Measurements from ENCODE around the gene HJURP.

The HJURP gene

DNA sequence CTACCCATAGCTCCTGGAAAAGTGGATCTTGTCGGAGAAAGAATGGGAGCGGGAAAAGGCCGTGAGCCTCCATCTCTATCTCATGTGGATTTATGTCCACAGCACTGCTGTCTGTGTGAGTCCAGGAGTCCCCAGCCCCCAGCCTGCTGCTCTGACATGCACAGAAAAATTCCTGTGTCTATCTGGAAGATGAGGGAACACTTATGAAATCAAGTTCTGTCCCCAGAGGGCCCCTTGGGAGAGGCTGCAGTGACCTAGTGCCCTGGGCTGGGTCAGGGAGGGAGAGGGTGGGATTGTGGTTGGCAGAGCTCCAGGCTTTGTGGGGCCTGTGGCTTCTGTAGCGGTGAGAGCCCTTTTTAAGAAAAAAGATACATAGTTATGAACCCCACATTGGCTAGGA is 37.6 kb downstream of the HJURP start:
- TF ChIP-seq, protein P1, sequence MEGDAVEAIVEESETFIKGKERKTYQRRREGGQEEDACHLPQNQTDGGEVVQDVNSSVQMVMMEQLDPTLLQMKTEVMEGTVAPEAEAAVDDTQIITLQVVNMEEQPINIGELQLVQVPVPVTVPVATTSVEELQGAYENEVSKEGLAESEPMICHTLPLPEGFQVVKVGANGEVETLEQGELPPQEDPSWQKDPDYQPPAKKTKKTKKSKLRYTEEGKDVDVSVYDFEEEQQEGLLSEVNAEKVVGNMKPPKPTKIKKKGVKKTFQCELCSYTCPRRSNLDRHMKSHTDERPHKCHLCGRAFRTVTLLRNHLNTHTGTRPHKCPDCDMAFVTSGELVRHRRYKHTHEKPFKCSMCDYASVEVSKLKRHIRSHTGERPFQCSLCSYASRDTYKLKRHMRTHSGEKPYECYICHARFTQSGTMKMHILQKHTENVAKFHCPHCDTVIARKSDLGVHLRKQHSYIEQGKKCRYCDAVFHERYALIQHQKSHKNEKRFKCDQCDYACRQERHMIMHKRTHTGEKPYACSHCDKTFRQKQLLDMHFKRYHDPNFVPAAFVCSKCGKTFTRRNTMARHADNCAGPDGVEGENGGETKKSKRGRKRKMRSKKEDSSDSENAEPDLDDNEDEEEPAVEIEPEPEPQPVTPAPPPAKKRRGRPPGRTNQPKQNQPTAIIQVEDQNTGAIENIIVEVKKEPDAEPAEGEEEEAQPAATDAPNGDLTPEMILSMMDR (IDR thresholded peaks at IDR 0.05; ENCODE audit: low read depth, low read length, missing control alignments), result no peak

DNA sequence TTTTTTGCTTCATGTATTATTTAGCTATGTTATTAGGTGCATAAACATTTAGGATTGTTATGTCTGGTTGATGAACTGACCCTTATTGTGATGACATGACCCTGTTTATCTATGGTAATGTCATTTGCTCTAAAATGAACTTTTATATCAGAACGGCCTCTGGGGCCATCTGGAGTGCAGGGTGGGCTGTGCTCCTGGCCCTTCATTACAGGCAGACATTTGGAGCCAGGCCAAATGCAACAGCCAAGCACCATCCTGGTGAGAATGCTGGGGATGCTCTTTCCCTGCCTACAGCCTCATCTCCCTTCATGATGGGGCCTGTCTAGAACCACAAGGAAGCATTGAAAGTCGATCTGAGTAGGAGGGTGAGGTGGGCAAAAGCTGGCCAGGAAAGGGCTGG is 38.0 kb downstream of the HJURP start:
- no peak for DNase-seq (ENCODE audit: extremely low read depth, low read depth)
- TF ChIP-seq, protein P1 (IDR thresholded peaks at IDR 0.05; ENCODE audit: low read depth, low read length, missing control alignments), result no peak
- no peak overlapping the region for H3K4me3 ChIP-seq (replicated peaks; ENCODE audit: low read depth, low read length)

More for the DNA sequence above, 37.6 kb downstream of the HJURP start:
- no peak overlapping the region for H3K4me3 ChIP-seq (replicated peaks; ENCODE audit: low read depth, low read length)
- no peak for DNase-seq (ENCODE audit: extremely low read depth, low read depth)

GRCh38 chr2:233815861-233816260 is 38.5 kb downstream of the HJURP start:
- DNase-seq (ENCODE audit: extremely low read depth, low read depth), result no peak
- TF ChIP-seq, protein P1 (IDR thresholded peaks at IDR 0.05; ENCODE audit: low read depth, low read length, missing control alignments), result no peak
- no peak overlapping the region for H3K4me3 ChIP-seq (replicated peaks; ENCODE audit: low read depth, low read length)

GRCh38 chr2:233814056-233814835 is 40.1 kb downstream of the HJURP start:
- TF ChIP-seq, protein P1 (IDR thresholded peaks at IDR 0.05; ENCODE audit: low read depth, low read length, missing control alignments), result no peak
- DNase-seq (ENCODE audit: extremely low read depth, low read depth), result no peak
- no peak overlapping the region for H3K4me3 ChIP-seq (replicated peaks; ENCODE audit: low read depth, low read length)

- no peak for DNase-seq (ENCODE audit: extremely low read depth, low read depth)
- H3K4me3 ChIP-seq (replicated peaks; ENCODE audit: low read depth, low read length), result no peak overlapping the region
- TF ChIP-seq, protein P1 (IDR thresholded peaks at IDR 0.05; ENCODE audit: low read depth, low read length, missing control alignments), result no peak
Measured at GRCh38 chr2:233813236-233814055, 40.9 kb downstream of the HJURP start.

DNA sequence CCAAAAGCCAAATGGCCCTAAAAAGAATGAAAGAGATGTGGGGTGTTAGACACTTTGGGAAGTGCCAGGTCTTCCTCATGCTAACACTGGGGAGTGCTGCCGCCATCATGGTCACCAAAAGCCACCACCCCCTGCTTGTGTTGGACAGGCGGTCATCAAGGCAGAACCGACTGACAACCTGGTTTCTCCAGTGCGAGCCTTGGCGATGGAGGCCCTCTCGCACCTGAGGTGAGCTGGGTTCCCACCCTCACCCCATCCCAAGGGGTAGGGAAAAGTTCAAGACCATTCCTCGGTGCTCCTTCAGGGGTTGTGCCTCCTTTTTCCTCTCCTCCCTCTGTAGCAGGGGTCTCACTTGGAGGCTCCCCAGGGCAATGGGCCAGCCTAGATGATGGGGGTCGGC is 42.6 kb downstream of the HJURP start:
- TF ChIP-seq, protein P1 (IDR thresholded peaks at IDR 0.05; ENCODE audit: low read depth, low read length, missing control alignments), result no peak

More for the DNA sequence above, 42.6 kb downstream of the HJURP start:
- H3K4me3 ChIP-seq (replicated peaks; ENCODE audit: low read depth, low read length), result no peak overlapping the region
- DNase-seq (ENCODE audit: extremely low read depth, low read depth), result no peak

Measured in HFF-Myc (cell line).